Gastroesophageal sphincter (tissue), 4 donors: ENCODE data around the gene CFTR. TPM values are rescaled to one million over a fixed set of nuclear protein-coding genes. Genes with fewer than 3 reads are reported as not detected.

Source experiments
- ATAC-seq: fragments of 150-250 bp; one replicate; pipeline ENCODE4 v1.9.1; 2016; ENCODE audit warnings: mild to moderate bottlenecking, moderate library complexity
- H3K27ac ChIP-seq, 4 donors: fragments of 200-600 bp; sonication (generic) in 3 of 4; 1 replicate in 3 of 4; 2 replicates in 1 of 4; pipeline ENCODE4 v1.5.1; 2016 to 2019
- H3K27me3 ChIP-seq: fragments of 200-600 bp; sonication (generic); one replicate; pipeline ENCODE4 v1.5.1; 2019
- H3K36me3 ChIP-seq, 2 donors: fragments of 200-600 bp; sonication (generic); one replicate each; pipeline ENCODE4 v1.5.1; 2019; ENCODE audit warnings: control low read depth in 1 of 2
- H3K4me1 ChIP-seq, 3 donors: fragments of 200-600 bp; sonication (generic); 1 replicate in 2 of 3; 2 replicates in 1 of 3; pipeline ENCODE4 v1.5.1; 2016 to 2019; ENCODE audit warnings: control low read depth in 2 of 3
- H3K4me3 ChIP-seq, 2 donors: fragments of 200-600 bp; sonication (generic); one replicate each; pipeline ENCODE4 v1.5.1; 2019; ENCODE audit warnings: mild to moderate bottlenecking in 1 of 2, moderate library complexity in 1 of 2
- H3K9me3 ChIP-seq, 3 donors: fragments of 200-600 bp; sonication (generic); one replicate each; pipeline ENCODE4 v1.5.1; 2017 to 2019; ENCODE audit warnings: control low read depth in 2 of 3
- EP300 ChIP-seq: sonication (generic); formaldehyde crosslinking; IDR thresholded peaks from one replicate; pipeline ENCODE4 v1.6.1; 2017; ENCODE audit warnings: antibody characterized with exemption, mild to moderate bottlenecking
- POLR2A ChIP-seq, 2 donors: fragments of 450-650 bp; IDR thresholded peaks; one replicate each; pipeline ENCODE4 v1.6.1; 2017; ENCODE audit warnings: antibody characterized with exemption in 2 of 2, mild to moderate bottlenecking in 2 of 2, moderate library complexity in 1 of 2
- POLR2AphosphoS5 ChIP-seq: sonication (generic); formaldehyde crosslinking; IDR thresholded peaks from one replicate; pipeline ENCODE4 v1.6.1; 2017; ENCODE audit warnings: antibody characterized with exemption
- WGBS, 2 donors: methylation state at CpG; one replicate each; pipeline ENCODE4 v1.1.5; 2018; ENCODE audit warnings: low coverage in 1 of 2; 5-methylcytosine and 5-hydroxymethylcytosine counted together
- total RNA-seq, 4 donors: library from RNA; depleted of rRNA; stranded (reverse); fragments of >200 nt; gene quantifications; one replicate each; pipeline ENCODE4 v1.1.0, GENCODE V29; 2016
- TF ChIP-seq, protein P1 (sequence below), 4 experiments: fragments of 200-600 bp in 2 of 4; fragments of 450-650 bp in 2 of 4; sonication (generic) in 1 of 4; IDR thresholded peaks; one replicate each; pipeline ENCODE4 v1.5.1; 2017 to 2019; ENCODE audit warnings: antibody characterized with exemption in 4 of 4, mild to moderate bottlenecking in 2 of 4, moderate library complexity in 2 of 4

CFTR gene
- total RNA-seq, 4 donors from 2014 or later: 1.9 TPM; not detected in 3

DNA sequence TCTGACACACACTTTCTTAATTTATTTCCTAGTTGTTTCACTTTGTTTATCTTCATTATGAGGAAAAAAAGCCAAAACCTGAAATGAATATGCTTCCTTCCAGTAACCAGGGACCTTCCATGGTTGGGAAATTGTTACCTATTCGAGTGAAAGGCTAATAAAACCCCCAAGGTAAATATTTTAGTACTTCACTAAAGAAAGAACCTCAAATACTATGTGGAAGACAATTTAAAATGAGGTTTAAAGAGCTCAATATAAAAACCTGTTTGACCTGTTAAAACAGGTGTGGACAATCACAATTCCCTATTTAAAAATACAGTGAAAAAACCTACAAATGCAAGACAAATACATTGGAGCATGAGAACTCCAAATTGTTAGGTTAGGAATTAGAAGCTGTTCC, 192.6 kb downstream of the CFTR start:
- TF ChIP-seq, protein P1, sequence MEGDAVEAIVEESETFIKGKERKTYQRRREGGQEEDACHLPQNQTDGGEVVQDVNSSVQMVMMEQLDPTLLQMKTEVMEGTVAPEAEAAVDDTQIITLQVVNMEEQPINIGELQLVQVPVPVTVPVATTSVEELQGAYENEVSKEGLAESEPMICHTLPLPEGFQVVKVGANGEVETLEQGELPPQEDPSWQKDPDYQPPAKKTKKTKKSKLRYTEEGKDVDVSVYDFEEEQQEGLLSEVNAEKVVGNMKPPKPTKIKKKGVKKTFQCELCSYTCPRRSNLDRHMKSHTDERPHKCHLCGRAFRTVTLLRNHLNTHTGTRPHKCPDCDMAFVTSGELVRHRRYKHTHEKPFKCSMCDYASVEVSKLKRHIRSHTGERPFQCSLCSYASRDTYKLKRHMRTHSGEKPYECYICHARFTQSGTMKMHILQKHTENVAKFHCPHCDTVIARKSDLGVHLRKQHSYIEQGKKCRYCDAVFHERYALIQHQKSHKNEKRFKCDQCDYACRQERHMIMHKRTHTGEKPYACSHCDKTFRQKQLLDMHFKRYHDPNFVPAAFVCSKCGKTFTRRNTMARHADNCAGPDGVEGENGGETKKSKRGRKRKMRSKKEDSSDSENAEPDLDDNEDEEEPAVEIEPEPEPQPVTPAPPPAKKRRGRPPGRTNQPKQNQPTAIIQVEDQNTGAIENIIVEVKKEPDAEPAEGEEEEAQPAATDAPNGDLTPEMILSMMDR (IDR thresholded peaks at IDR 0.05): no peak
- no peak for TF ChIP-seq POLR2AphosphoS5
- no peak for TF ChIP-seq POLR2A (IDR thresholded peaks at IDR 0.05)
- TF ChIP-seq EP300: no peak
- Histone ChIP-seq H3K36me3 (no peaks in the 10 kb centered on the region), H3K27me3 (no peaks in the 10 kb centered on the region), H3K9me3 (no peaks in the 10 kb centered on the region), H3K4me1 (peaks cover 0 to 4% (median 0%) of the 10 kb centered on the region in 3 donors), H3K4me3 (no peak overlapping the region), H3K27ac (no peak overlapping the region)
- no peak for ATAC-seq
- 73% methylated on average over 1 of the region's 1 CpG; no CpG with 5 or more reads in 1 of the 2 donors for WGBS, 2 donors

DNA sequence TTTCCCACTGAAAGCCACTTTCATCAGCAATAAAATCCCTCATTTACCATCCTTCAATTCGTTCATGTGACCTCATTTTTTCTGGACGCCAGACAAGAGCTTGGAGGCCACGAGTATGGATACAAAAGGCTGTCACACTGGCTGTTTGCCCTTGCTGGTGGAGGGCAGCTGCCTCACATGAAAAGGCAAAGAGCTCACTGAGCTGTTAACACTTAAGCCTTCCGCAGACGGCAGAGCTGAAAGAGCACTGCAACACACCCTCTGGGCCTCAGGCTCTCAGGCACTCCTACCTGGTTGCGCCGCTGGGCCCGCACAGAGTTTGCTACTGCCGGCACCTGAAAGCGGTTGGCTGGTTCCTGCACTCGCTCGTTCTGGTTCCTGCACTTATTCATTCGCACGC, 193.5 kb downstream of the CFTR start:
- 56% methylated on average over 6 of the region's 14 CpGs; no CpG with 5 or more reads in 1 of the 2 donors for WGBS, 2 donors
- TF ChIP-seq, protein P1 (IDR thresholded peaks at IDR 0.05): no peak
- TF ChIP-seq EP300 (no peak), POLR2AphosphoS5 (no peak)
- no peak for ATAC-seq

DNA sequence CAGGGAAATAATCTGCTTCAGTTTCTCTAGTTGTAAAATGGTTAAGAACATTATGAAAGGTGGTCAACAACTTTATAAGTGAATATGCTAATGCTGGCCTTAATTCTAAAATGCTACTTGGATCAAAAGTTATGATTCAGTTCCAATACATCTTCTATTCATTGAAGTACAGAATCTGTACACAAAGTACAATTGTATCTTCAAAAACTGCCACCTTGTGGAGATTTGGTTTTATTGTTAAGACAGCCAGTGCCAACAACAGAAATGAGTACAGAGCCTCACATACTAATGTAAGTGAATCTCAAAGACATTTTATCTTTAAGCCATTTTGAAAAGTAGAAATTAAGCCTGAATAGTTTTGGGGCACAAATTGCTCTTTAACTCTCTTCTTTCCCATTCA, 194.0 kb downstream of the CFTR start:
- Histone ChIP-seq H3K27ac (no peak overlapping the region), H3K27me3 (no peaks in the 10 kb centered on the region), H3K36me3 (no peaks in the 10 kb centered on the region), H3K4me1 (peaks cover 0 to 4% (median 0%) of the 10 kb centered on the region in 3 donors), H3K9me3 (no peaks in the 10 kb centered on the region), H3K4me3 (no peak overlapping the region)
- TF ChIP-seq, protein P1 (IDR thresholded peaks at IDR 0.05): peak; percentile 22 to 38 (median 36)
- TF ChIP-seq EP300: no peak
- ATAC-seq: no peak

More for the DNA sequence above, 193.5 kb downstream of the CFTR start:
- Histone ChIP-seq H3K27me3 (no peaks in the 10 kb centered on the region), H3K4me3 (no peak overlapping the region), H3K36me3 (no peaks in the 10 kb centered on the region), H3K27ac (no peak overlapping the region), H3K4me1 (peaks cover 0 to 4% (median 0%) of the 10 kb centered on the region in 3 donors), H3K9me3 (no peaks in the 10 kb centered on the region)

DNA sequence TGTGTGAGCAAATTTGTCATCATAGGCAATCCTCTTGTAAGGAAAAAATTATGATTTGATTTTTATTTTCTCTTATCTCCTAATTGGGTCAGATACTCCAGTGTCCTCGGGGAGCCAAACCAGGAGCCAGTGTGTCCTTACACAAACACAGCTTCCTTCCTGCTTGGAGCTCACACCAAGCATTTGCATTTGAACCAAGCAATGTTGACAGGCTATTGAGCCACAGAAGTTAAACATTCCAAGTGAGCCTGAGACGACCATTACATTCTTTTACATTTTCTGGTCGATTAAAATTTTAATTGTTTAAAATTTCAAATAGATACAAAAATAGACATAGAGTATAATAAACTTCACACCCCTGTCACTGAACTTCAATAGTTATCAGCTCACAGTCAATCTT, 194.8 kb downstream of the CFTR start:
- no peak for TF ChIP-seq POLR2AphosphoS5
- TF ChIP-seq, protein P1 (IDR thresholded peaks at IDR 0.05): no peak
- TF ChIP-seq EP300: no peak
- TF ChIP-seq POLR2A (IDR thresholded peaks at IDR 0.05): no peak
- 19 to 24% methylated on average over 3 of the region's 3 CpGs for WGBS, 2 donors
- ATAC-seq: no peak
- Histone ChIP-seq H3K9me3 (no peaks in the 10 kb centered on the region), H3K4me1 (peaks cover 0 to 4% (median 0%) of the 10 kb centered on the region in 3 donors), H3K4me3 (no peak overlapping the region), H3K36me3 (no peaks in the 10 kb centered on the region), H3K27ac (no peak overlapping the region), H3K27me3 (no peaks in the 10 kb centered on the region)

DNA sequence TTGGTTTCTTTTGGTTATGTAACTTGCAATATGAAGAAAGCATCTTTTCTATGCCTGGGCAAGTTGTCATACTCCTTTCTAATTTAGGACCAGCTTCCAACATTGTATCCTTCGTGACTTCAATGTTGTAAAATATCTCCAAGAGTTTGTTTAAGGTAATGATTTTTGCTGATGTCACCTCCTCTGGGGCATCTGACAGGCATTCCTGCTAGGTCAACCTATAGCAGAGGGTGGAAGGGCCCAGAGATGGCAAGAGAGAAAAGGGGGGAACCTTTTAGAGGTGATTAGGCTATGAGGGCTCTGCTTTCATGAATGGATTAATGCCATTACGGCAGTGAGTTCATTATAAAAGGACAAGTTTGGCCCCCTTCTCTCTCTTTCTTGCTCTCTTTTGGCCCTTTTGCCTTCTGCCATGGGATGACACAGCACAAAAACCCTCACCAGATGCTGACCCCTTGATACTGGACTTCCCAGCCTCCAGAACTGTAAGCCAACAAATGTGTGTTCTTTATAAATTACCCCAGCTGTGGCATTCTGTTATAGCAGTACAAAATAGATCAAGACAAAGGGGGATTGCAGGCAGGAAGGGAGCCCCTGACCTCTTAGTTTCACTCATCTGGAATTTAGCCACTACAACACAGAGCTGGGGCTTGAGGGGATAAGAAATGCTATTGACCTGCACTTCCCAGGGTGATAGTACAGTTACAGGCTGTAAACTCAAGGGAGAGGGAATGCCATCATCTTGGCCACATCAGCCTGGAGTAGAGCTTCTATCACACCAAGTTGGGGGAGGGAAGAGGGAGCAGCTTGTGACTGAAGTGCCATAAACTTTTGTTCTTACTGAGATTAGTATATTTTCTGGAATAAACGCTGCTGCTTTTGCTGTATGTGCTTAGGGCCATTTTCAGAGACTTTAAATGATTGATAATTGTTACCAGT, 195.9 kb downstream of the CFTR start:
- Histone ChIP-seq H3K4me3 (no peak overlapping the region), H3K4me1 (peaks cover 0 to 4% (median 0%) of the 10 kb centered on the region in 3 donors), H3K27ac (no peak overlapping the region), H3K36me3 (no peaks in the 10 kb centered on the region), H3K9me3 (no peaks in the 10 kb centered on the region), H3K27me3 (no peaks in the 10 kb centered on the region)
- no peak for TF ChIP-seq POLR2A (IDR thresholded peaks at IDR 0.05)
- TF ChIP-seq, protein P1 (IDR thresholded peaks at IDR 0.05): no peak
- no peak for TF ChIP-seq POLR2AphosphoS5
- no peak for TF ChIP-seq EP300
- no peak for ATAC-seq
- 41 to 56% methylated on average over 3 of the region's 3 CpGs for WGBS, 2 donors
